Ascending aorta (tissue), 2 donors: ENCODE data around the gene KRTAP4-3. TPM values are rescaled to one million over a fixed set of nuclear protein-coding genes. Genes with fewer than 3 reads are reported as not detected.

Experiments used
- DNase-seq, 2 donors: peaks; one replicate each; pipeline ENCODE4 v3.0.0-alpha.2; 2019; ENCODE audit warnings: low spot score in 2 of 2
- H3K27ac ChIP-seq, 2 donors: fragments of 200-600 bp; sonication (generic); one replicate each; pipeline ENCODE4 v1.5.1; 2016 to 2017; ENCODE audit warnings: mild to moderate bottlenecking in 1 of 2
- H3K27me3 ChIP-seq: fragments of 200-600 bp; sonication (generic); one replicate; pipeline ENCODE4 v1.5.1; 2017
- H3K36me3 ChIP-seq, 2 donors: fragments of 200-600 bp; sonication (generic); one replicate each; pipeline ENCODE4 v1.5.1; 2016
- H3K4me1 ChIP-seq, 2 donors: fragments of 200-600 bp; sonication (generic); one replicate each; pipeline ENCODE4 v1.5.1; 2016 to 2017; ENCODE audit warnings: mild to moderate bottlenecking in 1 of 2
- H3K4me3 ChIP-seq, 2 donors: fragments of 200-600 bp; sonication (generic); one replicate each; pipeline ENCODE4 v1.5.1; 2016 to 2017; ENCODE audit warnings: mild to moderate bottlenecking in 1 of 2
- H3K9me3 ChIP-seq, 2 donors: fragments of 200-600 bp; sonication (generic); one replicate each; pipeline ENCODE4 v1.5.1; 2016
- CTCF ChIP-seq, 3 experiments: fragments of 200-600 bp in 2 of 3; fragments of 450-650 bp in 1 of 3; sonication (generic) in 2 of 3; IDR thresholded peaks; one replicate each; pipeline ENCODE4 v1.5.1; 2016 to 2019; ENCODE audit warnings: antibody characterized with exemption in 3 of 3, mild to moderate bottlenecking in 1 of 3, moderate library complexity in 1 of 3
- intact Hi-C: fragments of 100-400 bp; cut with DNase I; formaldehyde crosslinking; loops from one replicate; pipeline ENCODE4 v1.15.1; 2023
- total RNA-seq: library from RNA; depleted of rRNA; stranded (reverse); fragments of >200 nt; gene quantifications from one replicate; pipeline ENCODE4 v1.1.0, GENCODE V29; 2016

KRTAP4-3 gene
- not detected for total RNA-seq

GRCh38 chr17:41168121-41168520 is at the start of gene KRTAP4-3:
Gene KRTAP4-3 (minus strand): TSS chr17:41168221. CDS start chr17:41168172, 49 bp downstream.
- TF ChIP-seq CTCF (IDR thresholded peaks at IDR 0.05) = no peak
- intact Hi-C loops = no loop called here
- no peaks in the 10 kb centered on the region for H3K36me3 ChIP-seq
- no peaks in the 10 kb centered on the region for H3K9me3 ChIP-seq
- no peaks in the 10 kb centered on the region for H3K27me3 ChIP-seq
- H3K4me1 ChIP-seq = no peaks in the 10 kb centered on the region
- no peak within 1 kb of the TSS for H3K4me3 ChIP-seq
- DNase-seq = no peak
- H3K27ac ChIP-seq = no peak within 1 kb of the TSS

GRCh38 chr17:41215681-41216080 is 47.7 kb upstream of the KRTAP4-3 start:
- H3K9me3 ChIP-seq = no peaks in the 10 kb centered on the region
- H3K4me1 ChIP-seq = no peaks in the 10 kb centered on the region
- TF ChIP-seq CTCF (IDR thresholded peaks at IDR 0.05) = no peak
- no peaks in the 10 kb centered on the region for H3K36me3 ChIP-seq
- no peak overlapping the region for H3K4me3 ChIP-seq
- intact Hi-C loops = no loop called here
- no peak overlapping the region for H3K27ac ChIP-seq
- no peak for DNase-seq
- H3K27me3 ChIP-seq = no peaks in the 10 kb centered on the region

- Histone ChIP-seq H3K27me3 (no peaks in the 10 kb centered on the region), H3K36me3 (no peaks in the 10 kb centered on the region), H3K27ac (no peak overlapping the region), H3K4me1 (no peaks in the 10 kb centered on the region), H3K9me3 (no peaks in the 10 kb centered on the region), H3K4me3 (no peak overlapping the region)
- intact Hi-C loops = no loop called here
- TF ChIP-seq CTCF (IDR thresholded peaks at IDR 0.05) = no peak
- no peak for DNase-seq
Measured at GRCh38 chr17:41212524-41213169, 44.6 kb upstream of the KRTAP4-3 start.

- H3K36me3 ChIP-seq = no peaks in the 10 kb centered on the region
- H3K4me3 ChIP-seq = no peak overlapping the region
- H3K27ac ChIP-seq = no peak overlapping the region
- no peak for TF ChIP-seq CTCF (IDR thresholded peaks at IDR 0.05)
- no peaks in the 10 kb centered on the region for H3K4me1 ChIP-seq
- intact Hi-C loops = no loop called here
- no peaks in the 10 kb centered on the region for H3K9me3 ChIP-seq
- no peak for DNase-seq
- H3K27me3 ChIP-seq = no peaks in the 10 kb centered on the region
Measured at GRCh38 chr17:41211845-41212466, 43.9 kb upstream of the KRTAP4-3 start.

GRCh38 chr17:41199421-41200078 is 31.5 kb upstream of the KRTAP4-3 start:
- H3K27ac ChIP-seq = no peak overlapping the region
- no peaks in the 10 kb centered on the region for H3K36me3 ChIP-seq
- H3K4me3 ChIP-seq = no peak overlapping the region
- DNase-seq = no peak
- no peaks in the 10 kb centered on the region for H3K27me3 ChIP-seq
- H3K4me1 ChIP-seq = no peaks in the 10 kb centered on the region
- intact Hi-C loops = no loop called here
- no peaks in the 10 kb centered on the region for H3K9me3 ChIP-seq
- no peak for TF ChIP-seq CTCF (IDR thresholded peaks at IDR 0.05)
